Astrocyte of the cerebellum (primary cell): ENCODE results near the gene MYRIP.

ENCODE experiments used
- DNase-seq: peaks from one replicate; pipeline ENCODE4 v3.0.0-alpha.2; 2011; ENCODE audit warnings: low read depth
- H3K4me3 ChIP-seq: 2 replicates; pipeline ENCODE4 v1.5.1; 2011; ENCODE audit warnings: mild to moderate bottlenecking, low read depth, low read length, moderate library complexity
- CTCF ChIP-seq: IDR thresholded peaks from 2 replicates; pipeline ENCODE4 v1.5.1; 2012; ENCODE audit warnings: low read length, low read depth, moderate library complexity, mild to moderate bottlenecking; ENCODE audit errors: missing control alignments
- in situ Hi-C: cut with HindIII; loops from 2 replicates; pipeline ENCODE4 v1.10.0; 2017; ENCODE audit warnings: low sequenced_read_pairs

MYRIP gene

GRCh38 chr3:40097131-40098117 lies 288.0 kb downstream of the MYRIP start:
- in situ Hi-C loops = no loop called here
- TF ChIP-seq CTCF = no peak
- DNase-seq = no peak
- no peak overlapping the region for H3K4me3 ChIP-seq

- no peak for DNase-seq
- in situ Hi-C loops = no loop called here
- TF ChIP-seq CTCF = no peak
- H3K4me3 ChIP-seq = no peak overlapping the region
Measured at GRCh38 chr3:40098261-40098759, 288.9 kb downstream of the MYRIP start.

- DNase-seq = no peak
- no peak for TF ChIP-seq CTCF
- H3K4me3 ChIP-seq = no peak overlapping the region
- in situ Hi-C loops = no loop called here
Measured at GRCh38 chr3:40099871-40100270, 290.5 kb downstream of the MYRIP start.

GRCh38 chr3:40102182-40102581 lies 292.8 kb downstream of the MYRIP start:
- no peak for DNase-seq
- in situ Hi-C loops = no loop called here
- H3K4me3 ChIP-seq = no peak overlapping the region
- TF ChIP-seq CTCF = no peak

- no peak for DNase-seq
- no peak for TF ChIP-seq CTCF
- no peak overlapping the region for H3K4me3 ChIP-seq
- in situ Hi-C loops = no loop called here
Measured at GRCh38 chr3:40103829-40104228, 294.4 kb downstream of the MYRIP start.

GRCh38 chr3:40104441-40104840 lies 295.0 kb downstream of the MYRIP start:
- in situ Hi-C loops = no loop called here
- DNase-seq = no peak
- no peak for TF ChIP-seq CTCF
- no peak overlapping the region for H3K4me3 ChIP-seq
